GM18868 (cell line): ENCODE results near the gene PLIN4.

Experiments
- ATAC-seq: cut with Tn5 transposase; IDR thresholded peaks from one replicate; pipeline ENCODE4 v1.9.1; 2021; ENCODE audit warnings: mild to moderate bottlenecking, moderate library complexity; ENCODE audit not compliant: unreplicated experiment

PLIN4 gene

DNA sequence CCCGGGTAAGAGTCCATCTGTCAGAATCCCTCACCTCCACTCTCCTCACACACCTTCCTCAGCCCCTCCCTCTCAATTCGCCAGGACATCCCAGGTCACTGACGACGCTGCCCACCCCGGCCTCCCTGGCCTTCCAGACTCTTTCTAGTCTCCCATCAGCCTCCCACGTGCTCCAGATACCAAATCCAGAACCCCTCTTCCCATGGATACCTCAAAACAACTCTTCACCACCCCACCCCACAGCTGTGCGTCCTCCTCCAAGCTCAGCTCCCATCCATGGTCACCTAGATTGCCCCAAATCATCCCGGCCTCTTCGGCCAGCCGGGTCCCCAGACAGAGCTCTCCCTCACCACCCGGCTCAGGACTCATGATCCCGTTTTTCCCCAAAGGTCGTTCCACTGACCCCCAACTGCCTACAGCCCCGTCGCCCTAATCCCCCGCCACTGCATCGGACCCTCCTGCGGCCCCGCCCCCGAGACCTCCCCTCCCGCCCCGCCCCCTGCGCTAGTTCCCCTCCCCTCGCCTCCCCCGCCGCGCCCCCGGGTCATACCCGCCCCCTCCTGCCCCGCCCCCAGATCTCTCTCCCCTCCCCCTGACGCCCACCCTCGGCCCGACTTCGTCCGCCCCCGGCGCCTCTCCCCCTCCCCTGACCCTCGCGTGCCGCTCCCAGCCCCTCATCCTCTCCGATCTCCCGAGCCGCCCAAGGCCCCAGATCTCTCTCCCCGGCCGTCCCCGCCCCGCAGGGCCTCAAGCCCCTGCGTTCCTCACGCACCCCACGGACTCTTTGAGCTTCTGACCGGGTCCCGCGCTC lies 61.2 kb downstream of the PLIN4 start:
- ATAC-seq = peak; percentile 14

DNA sequence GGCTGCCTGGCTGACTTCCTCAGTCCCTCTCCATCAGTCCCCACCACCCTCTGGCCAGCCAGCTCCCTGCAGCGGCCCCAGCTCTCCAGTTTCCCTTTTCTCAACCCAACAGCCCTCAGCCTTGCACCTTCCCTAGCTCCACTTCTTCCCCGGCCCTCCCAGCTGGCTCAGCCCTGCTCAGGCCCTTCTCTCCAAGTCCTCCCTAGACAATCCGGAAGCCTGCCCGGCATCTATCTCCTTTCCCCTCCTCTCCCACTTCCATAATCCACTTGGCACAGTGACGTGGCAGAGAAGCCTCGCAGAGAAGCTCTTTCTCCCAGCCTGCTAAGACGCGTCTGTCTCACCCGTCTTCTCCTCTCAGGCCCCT lies 61.8 kb downstream of the PLIN4 start:
- no peak for ATAC-seq

GRCh38 chr19:4455719-4456475 lies 62.4 kb downstream of the PLIN4 start:
- ATAC-seq = no peak

GRCh38 chr19:4454747-4455718 lies 63.3 kb downstream of the PLIN4 start:
- no peak for ATAC-seq

- ATAC-seq = no peak
Measured at GRCh38 chr19:4453232-4454179, 64.8 kb downstream of the PLIN4 start.

DNA sequence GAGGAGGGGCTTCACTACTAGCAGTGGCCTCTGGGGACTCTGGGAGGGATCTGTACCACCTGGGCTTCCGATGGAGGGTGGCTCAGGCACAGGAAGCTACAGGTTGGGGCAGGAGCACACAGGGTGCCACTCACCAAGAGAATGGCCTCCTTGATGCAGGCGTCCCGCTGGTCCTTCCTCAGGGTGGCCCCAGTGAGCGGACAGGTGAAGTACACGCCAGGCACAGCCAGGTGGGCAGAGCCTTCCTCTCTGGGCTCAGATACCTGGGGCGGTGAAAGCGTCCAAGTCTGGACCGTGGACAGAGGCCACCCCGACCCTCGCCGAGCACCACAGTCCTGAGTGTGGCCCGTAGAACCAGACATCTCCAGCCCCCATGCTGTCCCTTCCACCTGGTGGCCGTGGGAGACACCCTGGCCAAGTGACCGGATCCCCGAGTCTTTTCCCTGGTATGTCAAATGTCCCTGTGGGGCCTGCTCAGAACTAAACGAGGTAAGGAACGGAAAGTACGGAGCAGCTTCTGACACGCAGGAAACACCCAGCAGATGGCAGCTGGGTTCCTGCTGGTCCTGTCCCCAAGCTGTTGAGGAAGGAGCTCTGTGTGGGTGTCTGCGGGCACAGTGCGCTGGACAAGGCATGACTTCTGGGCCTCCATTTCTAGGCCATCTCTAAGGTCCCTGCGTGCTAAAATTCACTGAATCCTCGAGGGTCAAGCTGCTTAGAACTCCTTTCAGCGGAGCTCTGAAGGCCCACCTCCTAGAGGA lies 65.9 kb downstream of the PLIN4 start:
- no peak for ATAC-seq
